Activated CD4-positive, alpha-beta T cell treated with anti-CD3 and anti-CD28 coated beads, Interleukin-2, Interleukin-4, amounts not matched to agents 100 ng/mL and 50 ng/mL, durations not matched to agents 16 hours and 8 hours (primary cell): ENCODE measurements around the gene SP110.
A peak's percentile ranks its signal among the peaks of the same experiment; 100 is the strongest.
"Not testable (repeated sequence)": the region's sequence is repeated elsewhere in the genome, so short reads cannot be mapped to it uniquely, and the experiment has no call there.

Source experiments
- DNase-seq: peaks from one replicate; pipeline ENCODE4 v3.0.0-alpha.2; 2020; ENCODE audit warnings: low spot score

The SP110 gene

DNA sequence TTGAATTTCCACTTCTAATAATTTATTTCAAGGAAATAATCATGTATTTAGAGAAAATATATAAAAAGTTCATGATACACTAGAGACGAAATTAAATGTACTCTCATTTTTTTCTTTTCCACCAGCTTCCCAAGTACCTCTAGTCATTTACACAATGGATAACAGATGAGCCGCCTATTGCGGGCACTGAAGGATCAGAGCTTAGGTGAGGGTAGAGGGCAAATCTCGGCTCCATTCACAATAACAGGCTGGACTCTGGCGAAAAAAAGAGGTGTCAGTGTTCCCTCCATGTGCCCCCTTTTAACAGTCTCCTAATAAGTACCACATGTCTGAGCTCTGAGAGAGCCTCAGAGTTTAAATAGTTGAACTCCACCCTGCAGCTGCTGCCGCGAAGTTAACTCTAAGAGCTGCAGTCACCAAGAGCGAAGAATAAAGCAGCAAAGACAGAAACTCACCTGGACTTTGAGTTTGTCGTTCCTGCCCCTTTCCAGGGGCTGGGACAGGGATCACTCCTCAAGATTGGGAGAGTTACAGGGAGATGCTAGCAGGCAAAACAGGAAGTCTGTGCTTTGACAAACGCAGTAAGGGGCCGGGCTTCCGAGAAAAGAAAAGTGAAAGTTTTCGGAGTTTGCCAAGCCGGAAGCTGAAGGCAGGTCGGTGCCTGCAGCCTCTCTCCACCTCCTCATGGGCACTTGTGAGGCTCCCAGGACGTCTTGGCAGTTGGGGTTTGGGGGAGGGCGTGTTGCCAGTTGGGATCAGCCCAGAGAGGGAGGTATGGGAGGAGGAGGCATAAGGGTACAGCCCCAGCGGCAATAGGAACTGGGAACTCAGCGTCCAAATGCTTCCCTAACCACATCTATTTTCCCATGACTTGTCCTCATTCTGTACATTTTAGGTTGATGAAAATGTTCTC is at the start of gene SP110:
SP110 (minus strand) TSS at position 566 of the 913 bp plus-strand sequence. CDS start 3,057 bp downstream, outside the sequence.
- DNase-seq = peak; percentile 89

DNA sequence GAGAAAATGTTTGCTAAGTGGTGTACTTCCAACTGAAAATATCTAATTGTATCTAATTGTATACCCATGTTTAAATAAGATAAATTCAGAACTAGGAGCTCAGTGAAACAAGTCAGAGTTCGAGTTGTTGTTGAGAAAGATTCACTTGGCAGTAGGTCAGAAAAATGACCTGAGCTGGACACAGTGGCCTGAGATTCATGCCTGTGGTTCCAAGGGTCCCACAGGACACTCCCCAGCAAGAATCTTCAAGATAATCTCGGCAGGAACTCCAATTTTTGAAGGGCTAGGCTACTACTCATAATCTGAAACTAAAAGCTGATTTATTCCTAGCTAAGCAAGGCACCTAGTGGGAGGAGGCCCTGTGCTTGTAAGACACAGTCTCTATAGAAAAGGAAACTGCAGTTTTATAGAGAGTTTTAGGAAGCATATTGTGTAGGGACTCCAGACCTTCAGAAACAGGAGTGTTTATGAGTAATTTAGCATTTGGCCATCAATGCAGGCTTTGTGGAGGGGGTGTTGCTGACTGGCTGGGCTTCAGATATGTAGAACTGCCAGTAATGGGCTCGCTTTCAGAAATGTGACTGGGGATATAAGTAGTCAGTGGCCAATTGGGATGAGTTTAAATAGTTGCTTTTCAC is 48.9 kb upstream of the SP110 start:
- peak; percentile 51 for DNase-seq

DNA sequence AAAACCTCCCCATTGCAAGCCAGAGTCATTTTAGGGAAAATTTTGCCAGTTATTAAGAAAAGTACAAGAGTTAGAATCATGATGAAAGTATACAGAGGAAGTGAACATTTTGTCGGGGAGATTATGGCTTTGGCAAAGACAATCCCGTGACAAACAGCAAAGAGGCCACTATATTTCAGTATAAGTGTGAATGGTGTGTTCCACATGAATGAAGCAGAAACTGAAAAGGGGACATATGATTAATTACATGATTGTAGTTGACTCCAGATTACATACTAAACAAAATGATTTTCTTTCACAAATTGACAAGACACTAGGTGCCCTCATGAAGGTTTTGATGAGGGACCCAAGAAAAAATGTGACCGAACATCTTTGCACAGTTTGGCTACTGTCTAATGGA is 47.8 kb upstream of the SP110 start:
- peak; percentile 62 for DNase-seq

DNA sequence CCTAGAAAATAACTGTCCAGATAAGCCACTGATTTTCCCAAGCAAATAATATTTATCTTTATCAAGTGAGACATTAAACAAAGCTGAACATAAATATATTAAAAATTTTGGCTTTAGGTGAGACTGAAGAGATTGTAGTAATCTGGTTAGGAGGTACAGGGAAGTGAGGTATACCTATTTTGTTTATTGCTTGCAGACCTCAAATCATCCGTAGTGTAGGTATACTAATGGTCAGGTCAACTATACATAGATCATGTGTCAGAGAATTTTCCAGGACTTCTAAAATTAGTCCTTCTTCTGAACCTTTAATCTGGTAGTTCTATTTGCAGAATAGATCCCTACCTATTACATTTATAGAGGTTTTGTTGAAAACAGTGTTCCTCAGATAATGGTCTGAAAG is 47.3 kb upstream of the SP110 start:
- DNase-seq = no peak

DNA sequence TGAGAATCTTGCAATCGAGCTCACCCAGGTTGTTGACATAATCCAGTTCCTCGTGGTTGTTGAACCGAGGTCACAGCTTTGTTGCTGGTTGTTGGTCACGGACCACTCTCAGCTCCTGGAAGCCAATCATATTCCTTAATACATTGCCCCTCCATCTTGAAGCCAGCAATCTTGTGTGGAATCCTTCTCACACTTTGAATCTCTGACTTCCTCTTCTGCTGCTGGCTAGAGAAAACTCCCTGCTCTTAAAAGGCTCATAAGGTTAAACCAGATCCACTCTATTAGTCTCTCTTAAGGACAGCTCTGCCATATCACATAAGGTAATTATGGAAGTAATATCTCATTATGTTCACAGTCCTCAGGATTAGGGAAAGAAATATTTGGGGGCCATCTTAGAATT is 46.9 kb upstream of the SP110 start:
- no peak for DNase-seq

DNA sequence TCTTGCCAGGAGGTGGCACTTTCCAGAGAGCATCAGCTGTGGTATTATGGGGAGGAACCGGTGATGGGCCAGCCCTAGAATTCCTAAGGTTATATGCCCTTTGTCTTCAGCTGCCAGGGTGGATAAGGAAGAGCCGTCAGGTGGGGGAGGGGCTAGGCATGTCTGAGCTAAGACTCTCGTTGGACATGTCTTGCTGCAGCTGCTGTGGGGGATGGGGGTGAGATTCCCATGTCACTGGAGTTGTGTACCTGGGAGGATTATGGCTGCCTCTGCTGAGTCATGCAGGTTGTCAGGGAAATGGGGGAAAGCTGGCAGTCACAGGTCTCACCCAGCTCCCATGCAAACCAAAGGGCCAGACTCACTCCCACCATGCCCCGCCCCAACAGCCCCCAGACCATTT is 45.2 kb upstream of the SP110 start:
- not testable (repeated sequence) for DNase-seq

DNA sequence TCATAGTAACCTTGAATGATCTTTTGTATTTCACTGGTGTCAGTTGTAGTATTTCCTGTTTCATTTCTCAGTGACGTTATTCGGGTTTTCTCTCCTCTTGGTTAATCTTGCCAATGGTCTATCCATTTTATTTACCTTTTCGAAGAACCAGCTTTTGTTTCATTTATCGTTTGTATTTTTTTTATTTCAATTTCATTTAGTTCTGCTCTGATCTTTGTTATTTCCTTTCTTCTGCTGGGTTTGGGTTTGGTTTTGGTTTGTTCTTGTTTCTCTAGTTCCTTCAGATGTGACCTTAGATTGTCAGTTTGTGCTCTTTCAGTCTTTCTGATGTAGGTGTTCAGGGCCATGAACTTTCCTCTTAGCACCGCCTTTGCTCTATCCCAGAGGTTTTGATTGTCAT is 42.5 kb upstream of the SP110 start:
- no peak for DNase-seq

DNA sequence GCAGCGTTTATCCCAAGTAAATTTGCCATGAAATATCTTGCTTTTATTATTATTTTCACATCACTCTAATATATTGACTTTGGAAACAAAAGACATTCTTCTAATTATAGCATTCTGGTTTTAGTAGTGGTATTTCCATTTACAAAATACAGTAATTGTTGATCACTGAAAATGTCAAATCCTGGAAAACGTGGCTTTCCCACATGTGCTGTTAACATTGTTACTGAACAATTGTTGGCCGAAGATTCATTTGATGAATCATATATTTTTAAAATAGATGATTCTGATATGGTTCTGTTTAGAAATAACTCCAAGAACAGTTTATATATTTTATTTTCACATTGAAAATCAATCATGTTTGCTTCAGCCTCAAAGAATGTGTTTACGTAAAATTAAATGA is 38.7 kb upstream of the SP110 start:
- no peak for DNase-seq

DNA sequence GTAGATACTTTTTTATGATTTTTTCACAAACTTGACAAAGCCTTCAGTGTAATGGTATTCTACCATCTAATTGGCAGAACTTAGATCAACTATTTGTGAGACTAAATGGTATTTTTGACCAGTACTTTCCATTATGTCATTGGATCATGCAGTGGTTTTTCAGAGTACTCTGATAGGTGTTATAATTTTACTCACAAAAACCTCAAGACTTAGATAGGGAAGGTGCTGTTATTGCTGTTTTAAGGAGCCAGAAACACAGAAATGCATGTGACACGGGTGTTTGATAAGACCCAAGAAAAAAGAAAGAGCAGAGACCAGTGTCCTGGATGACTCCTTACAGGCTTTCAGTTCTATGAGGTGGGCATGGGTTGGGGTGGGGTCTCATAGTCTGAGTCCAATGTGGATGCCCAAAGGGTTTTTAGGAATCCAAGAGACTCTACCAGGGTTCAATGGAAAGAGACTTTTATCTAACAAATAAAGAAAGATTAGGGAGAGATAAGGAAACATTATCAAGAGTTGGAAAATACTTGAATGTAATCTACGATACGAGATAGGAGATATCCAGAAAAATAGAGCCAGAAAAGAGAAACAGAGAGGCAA is 37.0 kb upstream of the SP110 start:
- DNase-seq = peak; percentile 58

DNA sequence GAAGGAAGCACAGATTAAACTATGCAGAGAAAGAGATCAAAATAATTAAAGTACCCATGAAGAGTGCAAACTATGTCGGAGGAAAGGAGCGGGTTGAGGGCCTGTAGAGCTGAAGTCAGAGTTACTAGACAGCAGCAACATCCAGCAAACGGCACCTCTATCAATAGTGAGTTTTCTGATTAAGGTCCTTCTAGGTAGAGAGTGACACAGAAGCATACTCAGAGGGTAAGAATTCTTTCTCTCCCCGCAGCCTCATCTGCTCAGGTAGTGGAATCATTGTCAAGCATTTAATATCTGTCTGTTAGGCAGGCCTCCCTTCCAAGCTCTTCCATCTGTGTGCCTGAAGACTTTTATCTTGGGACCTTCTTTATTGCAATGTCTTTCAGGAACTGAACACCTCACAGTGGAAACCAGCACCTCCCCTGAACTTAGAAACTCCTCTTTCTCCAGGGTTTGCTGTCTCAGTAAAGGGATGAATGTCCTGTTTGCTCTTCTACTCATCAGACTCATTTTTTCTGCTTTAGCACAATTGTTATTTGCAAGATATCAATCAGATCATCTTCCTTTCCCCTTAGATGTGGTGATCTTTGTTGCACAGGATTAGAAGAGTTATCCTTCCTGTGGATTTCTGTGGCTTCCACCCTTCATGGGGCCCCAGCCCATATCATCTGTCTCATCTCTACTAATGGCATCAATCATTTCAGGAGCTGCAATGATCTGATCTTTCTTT is 34.5 kb upstream of the SP110 start:
- DNase-seq = peak; percentile 81

DNA sequence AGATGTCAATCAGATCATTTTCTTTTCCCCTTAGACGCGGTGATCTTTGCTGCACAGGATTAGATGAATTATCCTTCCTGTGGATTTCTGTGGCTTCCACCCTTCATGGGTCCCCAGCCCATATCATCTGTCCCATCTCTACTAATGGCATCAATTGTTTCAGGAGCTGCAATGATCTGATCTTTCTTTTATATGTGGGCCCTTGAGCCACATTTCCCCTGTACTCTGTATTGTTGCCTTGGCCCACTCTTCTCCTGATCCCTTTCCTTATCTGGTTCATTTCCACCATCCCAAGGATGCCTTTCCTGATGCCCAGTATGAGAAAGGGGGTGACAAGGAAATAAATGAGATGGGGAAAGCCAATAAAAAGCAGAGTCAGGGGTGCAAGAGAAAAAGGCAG is 30.4 kb upstream of the SP110 start:
- DNase-seq = no peak

DNA sequence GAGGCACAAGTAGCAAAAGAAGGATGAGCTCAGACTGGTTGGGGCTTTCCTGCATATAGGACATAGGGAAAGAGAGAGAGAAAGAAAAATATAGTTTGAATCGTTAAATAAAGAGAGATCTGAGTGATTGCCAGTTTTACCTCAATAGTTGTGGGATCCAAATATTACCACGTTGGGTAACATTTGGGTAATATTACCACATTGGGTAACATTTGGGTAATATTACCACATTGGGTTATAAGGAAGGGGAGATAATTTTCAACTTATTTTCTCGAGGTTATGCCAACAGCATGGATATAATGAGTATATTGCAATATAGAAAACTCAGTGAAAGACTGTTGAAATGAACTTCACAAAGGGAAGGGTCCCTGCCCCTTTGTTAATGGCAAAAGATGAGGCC is 26.4 kb upstream of the SP110 start:
- no peak for DNase-seq

DNA sequence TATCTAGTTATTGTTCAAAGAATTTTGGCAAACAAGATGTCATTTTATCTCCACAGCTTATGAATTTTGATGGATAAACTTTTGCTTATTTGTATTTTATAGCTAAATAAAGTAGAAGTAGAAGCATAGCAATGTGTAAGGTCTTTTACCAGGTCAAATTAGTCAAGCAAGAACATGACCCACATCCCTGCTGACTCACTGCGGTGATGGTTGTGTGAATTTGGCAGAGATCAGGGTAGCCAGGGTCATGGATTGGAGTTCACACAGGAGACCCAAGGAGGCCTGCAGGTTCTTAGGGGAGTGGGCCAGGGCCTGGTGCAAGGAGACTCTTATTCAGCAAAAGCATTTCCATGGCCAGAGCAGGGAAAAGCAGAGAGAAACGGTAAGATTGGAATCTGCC is 24.4 kb upstream of the SP110 start:
- DNase-seq = no peak

DNA sequence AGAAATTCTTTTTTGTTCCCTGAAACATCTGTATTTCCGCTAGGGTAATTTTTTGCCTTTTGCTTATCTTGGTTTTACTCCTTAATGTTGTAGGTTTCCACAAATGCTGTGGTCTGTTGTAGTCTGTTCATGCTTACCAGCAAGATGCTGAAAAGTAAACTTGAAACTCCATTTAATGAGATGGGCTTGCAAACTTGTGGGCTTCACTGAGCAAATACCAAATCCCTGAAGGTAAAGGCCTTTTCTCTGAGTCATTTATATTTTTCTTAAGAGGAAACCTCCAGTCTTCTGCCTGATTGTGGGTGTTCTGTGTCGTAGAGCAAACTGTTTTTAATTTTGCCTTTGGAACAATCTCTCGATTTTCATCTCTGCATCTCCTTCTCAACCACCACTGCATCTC is 15.1 kb upstream of the SP110 start:
- DNase-seq = peak; percentile 85

DNA sequence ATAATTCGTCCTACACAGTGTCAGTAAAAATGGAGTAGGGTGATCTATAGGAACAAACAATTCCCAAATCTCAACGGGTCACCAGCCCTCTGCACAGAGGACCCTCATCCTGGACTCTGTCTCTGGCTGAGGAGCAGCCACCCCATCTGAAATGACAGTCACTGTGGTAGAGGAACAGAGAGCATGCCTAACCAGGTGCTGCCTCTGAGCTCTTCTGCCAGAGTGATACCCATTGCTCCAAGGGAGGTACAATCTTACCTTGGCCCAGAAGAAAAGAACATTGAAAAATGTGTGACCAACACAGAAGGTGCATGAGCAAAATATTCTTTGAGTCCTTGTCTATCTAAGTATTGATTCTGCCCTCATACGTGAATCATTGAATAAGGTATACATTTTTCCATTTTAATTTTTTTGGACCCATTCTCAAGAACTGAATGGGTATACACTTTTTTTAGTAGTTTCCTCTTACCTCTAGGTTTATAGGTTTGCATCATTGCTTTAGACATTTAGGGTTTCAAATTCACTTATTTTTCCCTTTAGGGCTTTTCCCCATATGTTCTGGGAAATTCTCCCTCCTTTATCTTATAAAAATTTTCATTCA is 14.4 kb upstream of the SP110 start:
- DNase-seq = peak; percentile 27

DNA sequence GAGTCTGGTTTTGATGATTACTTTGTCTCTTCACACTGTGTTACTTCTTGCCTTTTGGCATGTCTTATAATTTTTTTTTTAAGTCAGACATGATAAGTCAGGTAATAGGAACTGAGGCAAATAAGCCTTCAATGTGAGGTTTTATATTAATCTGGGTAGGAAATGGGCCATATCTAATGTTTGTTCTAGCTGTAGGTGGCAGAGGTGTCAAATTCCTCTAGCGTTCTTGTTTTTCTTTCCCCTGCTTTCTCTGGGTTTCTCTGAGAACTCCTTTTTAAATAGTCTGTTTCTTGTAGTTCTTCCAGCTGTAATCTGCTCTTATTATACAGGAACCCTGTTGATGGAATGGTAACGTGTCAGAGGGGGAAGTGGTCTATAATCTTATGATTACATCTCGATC is 11.5 kb upstream of the SP110 start:
- DNase-seq = no peak

DNA sequence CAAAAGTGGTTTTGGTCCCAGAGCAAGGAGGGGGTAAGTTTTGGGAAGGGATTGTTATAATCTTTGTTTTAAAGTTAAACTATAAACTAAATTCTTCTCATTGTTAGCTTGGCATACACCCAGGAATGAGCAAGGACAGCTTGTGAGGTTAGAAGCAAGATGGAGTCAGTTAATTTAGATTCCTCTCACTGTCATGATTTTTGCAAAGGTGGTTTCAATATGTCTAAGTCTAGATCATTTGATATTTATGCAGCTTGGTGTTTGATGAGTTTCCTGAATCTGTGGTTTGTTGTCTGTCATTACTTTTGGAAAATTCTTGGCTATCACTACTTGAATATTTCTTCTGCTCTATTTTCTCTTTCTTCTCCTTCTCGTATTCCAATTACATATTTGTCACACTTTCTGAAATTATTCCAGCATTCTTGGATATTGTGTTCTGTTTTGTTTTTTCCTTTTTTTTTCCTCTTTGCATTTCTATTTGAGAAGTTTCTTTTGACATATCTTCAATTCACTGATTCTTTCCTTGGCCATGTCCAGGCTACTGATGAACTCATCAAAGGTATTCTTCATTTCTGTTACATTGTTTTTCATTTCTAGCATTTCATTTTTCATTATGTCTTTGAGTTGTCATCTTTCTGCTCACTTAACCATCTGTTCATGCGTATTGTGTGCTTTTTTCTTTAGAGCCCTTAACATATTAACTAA is 10.9 kb upstream of the SP110 start:
- DNase-seq = no peak

DNA sequence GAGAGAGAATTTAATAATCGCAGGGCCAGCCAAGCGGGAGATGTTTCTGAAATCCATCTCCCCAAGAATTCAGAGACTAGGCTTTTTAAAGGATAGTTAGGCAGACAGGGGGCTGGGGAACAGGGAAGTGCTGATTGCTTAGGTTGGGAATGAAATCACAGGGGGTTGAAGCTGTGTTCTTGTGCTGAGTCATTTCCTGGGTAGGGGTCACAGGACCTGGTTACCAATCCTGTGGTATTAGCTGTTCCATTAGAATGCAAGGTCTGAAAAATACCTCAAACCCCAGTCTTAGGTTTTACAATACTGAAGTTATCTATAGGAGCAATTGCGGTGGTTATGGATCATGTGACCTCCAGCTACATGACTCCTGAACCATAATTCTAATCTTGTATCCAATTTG is 10.3 kb upstream of the SP110 start:
- DNase-seq = peak; percentile 58

DNA sequence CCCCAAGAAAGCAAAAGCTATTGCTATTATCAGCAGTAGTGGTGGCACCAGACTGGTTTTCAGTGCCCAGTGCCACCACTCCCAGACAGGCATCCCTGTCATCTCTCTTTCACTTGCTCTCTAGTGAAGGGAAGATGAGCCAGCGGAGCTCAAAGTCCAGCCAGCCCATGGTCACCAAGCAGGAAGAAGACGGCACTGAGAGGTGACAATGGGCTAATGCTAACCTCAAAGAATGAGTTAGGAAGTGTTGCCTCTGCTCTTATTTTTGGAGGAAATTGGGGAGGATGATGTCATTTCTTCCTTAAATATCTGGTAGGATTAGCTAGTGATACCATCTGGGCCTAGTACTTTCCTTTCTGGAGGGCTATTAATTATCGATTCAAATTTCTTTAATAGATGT is 7.4 kb upstream of the SP110 start:
- peak; percentile 21 for DNase-seq

DNA sequence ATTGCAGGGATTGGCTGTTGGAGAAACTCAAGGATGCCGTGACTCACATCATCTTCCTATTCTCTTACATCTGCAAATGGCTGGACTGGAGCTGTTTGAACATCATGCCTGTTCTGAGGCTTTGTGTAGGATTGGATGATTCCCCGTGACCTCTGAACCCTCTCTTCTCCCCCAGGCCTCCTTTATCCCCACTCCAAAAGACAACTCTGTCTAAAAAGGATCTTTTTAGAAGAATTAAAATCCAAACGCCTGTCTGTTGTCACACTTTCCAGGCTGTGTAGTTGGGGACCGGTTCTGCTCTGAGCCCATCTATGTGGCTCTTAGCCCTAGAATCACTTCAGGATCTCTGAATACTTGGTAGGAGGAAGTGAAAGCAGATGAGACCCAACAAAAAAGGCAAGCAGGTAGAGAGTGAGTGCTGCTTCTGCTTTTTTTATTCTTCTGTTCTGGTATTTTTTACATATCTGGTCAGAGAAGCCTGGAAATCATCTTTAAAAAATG is 6.3 kb upstream of the SP110 start:
- peak; percentile 35 for DNase-seq

DNA sequence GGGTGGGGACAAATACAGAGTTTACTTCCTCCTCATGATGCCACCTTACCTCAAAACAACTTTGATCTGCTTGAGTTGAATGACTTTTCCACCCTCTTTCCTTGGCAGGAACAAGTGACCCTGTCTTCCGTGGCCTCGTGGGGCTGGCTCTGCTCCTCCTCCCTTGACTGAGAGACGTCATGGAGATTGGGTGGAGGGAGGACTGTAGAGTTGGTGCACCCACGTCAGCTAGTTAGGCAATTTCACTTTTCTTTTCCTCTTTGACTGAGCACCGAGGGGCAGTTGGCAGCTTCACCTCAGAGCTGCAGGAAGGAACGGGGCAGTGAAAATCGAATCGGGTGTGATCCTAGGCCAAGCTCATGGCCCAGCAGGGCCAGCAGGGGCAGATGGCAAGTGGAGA is 5.7 kb upstream of the SP110 start, which contains the start of gene SP140:
SP140 (plus strand) TSS at position 251 of the 400 bp plus-strand sequence; CDS start at position 360, 109 bp downstream.
- DNase-seq = peak; percentile 91
